Breast epithelium (tissue), 3 donors: ENCODE measurements around the gene PAX1.

Experiments used
- POLR2AphosphoS5 ChIP-seq, 3 donors: sonication (generic); formaldehyde crosslinking; IDR thresholded peaks; one replicate each; pipeline ENCODE4 v1.6.1; 2017; ENCODE audit warnings: antibody characterized with exemption in 3 of 3
- TF ChIP-seq, protein P1 (sequence below), 3 donors: fragments of 450-650 bp; IDR thresholded peaks; one replicate each; pipeline ENCODE4 v1.5.1; 2016 to 2017; ENCODE audit warnings: antibody characterized with exemption in 3 of 3, mild to moderate bottlenecking in 3 of 3, moderate library complexity in 3 of 3

DNA sequence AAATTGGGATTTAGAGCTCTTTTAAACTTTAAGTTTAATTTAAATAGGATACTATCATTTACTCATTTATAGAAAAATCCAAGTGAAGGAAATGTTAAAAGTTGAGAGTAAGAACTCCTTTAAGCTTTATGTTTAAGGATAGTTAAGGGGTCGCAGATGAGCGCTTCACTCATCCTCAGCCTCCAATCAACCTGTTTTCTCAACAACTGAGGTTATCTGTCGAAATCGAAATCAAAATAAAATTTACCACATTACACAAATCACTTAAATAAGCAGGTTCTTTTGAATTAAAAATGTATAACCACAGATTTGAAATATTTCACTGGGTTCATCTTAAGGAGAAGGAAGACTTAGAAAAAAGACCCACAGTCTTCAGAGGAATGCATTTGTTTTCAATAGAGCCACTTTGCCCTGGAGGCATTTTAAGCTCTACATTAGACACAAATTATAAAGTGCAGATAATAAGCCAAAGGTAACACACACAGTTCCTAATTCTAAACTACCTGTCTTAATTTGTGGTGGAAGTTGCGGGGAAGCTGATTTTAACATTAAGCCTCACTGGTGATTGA lies 5.5 kb downstream of the PAX1 start:
- no peak for TF ChIP-seq POLR2AphosphoS5 (IDR thresholded peaks at IDR 0.05)
- TF ChIP-seq, protein P1, sequence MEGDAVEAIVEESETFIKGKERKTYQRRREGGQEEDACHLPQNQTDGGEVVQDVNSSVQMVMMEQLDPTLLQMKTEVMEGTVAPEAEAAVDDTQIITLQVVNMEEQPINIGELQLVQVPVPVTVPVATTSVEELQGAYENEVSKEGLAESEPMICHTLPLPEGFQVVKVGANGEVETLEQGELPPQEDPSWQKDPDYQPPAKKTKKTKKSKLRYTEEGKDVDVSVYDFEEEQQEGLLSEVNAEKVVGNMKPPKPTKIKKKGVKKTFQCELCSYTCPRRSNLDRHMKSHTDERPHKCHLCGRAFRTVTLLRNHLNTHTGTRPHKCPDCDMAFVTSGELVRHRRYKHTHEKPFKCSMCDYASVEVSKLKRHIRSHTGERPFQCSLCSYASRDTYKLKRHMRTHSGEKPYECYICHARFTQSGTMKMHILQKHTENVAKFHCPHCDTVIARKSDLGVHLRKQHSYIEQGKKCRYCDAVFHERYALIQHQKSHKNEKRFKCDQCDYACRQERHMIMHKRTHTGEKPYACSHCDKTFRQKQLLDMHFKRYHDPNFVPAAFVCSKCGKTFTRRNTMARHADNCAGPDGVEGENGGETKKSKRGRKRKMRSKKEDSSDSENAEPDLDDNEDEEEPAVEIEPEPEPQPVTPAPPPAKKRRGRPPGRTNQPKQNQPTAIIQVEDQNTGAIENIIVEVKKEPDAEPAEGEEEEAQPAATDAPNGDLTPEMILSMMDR (IDR thresholded peaks at IDR 0.05), result no peak
